Pancreas (tissue), 10 donors: ENCODE data around the gene IFI27L1. TPM values are rescaled to one million over a fixed set of nuclear protein-coding genes. Genes with fewer than 3 reads are reported as not detected.
A peak's percentile ranks its signal among the peaks of the same experiment; 100 is the strongest.

ENCODE experiments used
- ATAC-seq, 4 donors: fragments of 200-7000 bp; cut with Tn5 transposase; one replicate each; pipeline versions ENCODE4 v1.8.0 to v1.9.1; 2020; ENCODE audit warnings: mild to moderate bottlenecking in 4 of 4, moderate library complexity in 4 of 4
- DNase-seq, 6 donors: peaks; one replicate each; pipeline ENCODE4 v3.0.0-alpha.2; 2020
- FAIRE-seq: peaks from 2 replicates; lab custom pipeline; 2012; peaks lifted over from hg19 to GRCh38; lab: Jason Lieb, UNC
- H3K27ac ChIP-seq, 4 donors: fragments of 200-600 bp; sonication (generic); 1 replicate in 3 of 4; 2 replicates in 1 of 4; pipeline versions ENCODE4 v1.5.0 to v1.8.0; 2020
- H3K27me3 ChIP-seq, 4 donors: fragments of 200-600 bp; one replicate each; pipeline ENCODE4 v1.8.0; 2021
- H3K36me3 ChIP-seq, 3 donors: fragments of 200-600 bp; sonication (generic) in 1 of 3; one replicate each; pipeline versions ENCODE4 v1.5.0 to v1.8.0; 2020 to 2021
- H3K4me1 ChIP-seq, 3 donors: fragments of 200-600 bp; one replicate each; pipeline ENCODE4 v1.8.0; 2021
- H3K4me3 ChIP-seq, 4 donors: fragments of 200-600 bp; sonication (generic) in 2 of 4; one replicate each; pipeline versions ENCODE4 v1.5.0 to v1.8.0; 2020 to 2021
- H3K9me3 ChIP-seq, 4 donors: fragments of 200-600 bp; one replicate each; pipeline ENCODE4 v1.8.0; 2021
- WGBS, 2 donors: extraction: QIAGEN DNeasy Blood & Tissue Kit; methylation state at CpG; one replicate each; pipeline ENCODE4 v1.1.7; 2013; 5-methylcytosine and 5-hydroxymethylcytosine counted together
- intact Hi-C, 3 donors: fragments of 100-400 bp; cut with DNase I; formaldehyde crosslinking; loops; one replicate each; pipeline versions ENCODE4 v1.11.1 to v1.14.2; 2022
- polyA plus RNA-seq, 2 donors: library from polyadenylated mRNA; stranded (reverse); fragments of 200-250 nt; gene quantifications; one replicate each; pipeline ENCODE4 v1.2.3, GENCODE V29; 2013
- total RNA-seq, 6 donors: library from RNA; stranded (reverse); fragmentation: NEBNext Ultra II Directional in 4 of 6; extraction: Animal tissue kit (Norgen Biotek cat#: 25700) in 4 of 6; gene quantifications; one replicate each; pipeline versions ENCODE4 v1.2.1 to v1.2.4, GENCODE V29; 2021 to 2023
- TF ChIP-seq, protein P1 (sequence below), 4 donors: fragments of 200-600 bp; sonication (generic) in 3 of 4; IDR thresholded peaks; one replicate each; pipeline versions ENCODE4 v1.5.0 to v1.8.0; 2021; ENCODE audit warnings: antibody characterized with exemption in 4 of 4
- donor health status: healthy with polysubstance abuse.
- donor health status: DM: no; HTN: no; CAD: no; lungs with moderate emphysema.
- donor health status: DM: no; HTN: no; CAD: no.
- donor health status: control.
- donor health status: control.
- donor health status: Bipolar disorder and iron deficiency.
- donor health status: DM: yes; HTN: yes; CAD: no.
- donor health status: DM: no; HTN: no; CAD: no.
- donor health status: DM: no; HTN: no; CAD: no.
- donor health status: DM: yes; HTN: yes; CAD: no.

The IFI27L1 gene
- total and polyA plus RNA-seq, 8 donors, result 3.8 to 14.3 (median 7.7) TPM

DNA sequence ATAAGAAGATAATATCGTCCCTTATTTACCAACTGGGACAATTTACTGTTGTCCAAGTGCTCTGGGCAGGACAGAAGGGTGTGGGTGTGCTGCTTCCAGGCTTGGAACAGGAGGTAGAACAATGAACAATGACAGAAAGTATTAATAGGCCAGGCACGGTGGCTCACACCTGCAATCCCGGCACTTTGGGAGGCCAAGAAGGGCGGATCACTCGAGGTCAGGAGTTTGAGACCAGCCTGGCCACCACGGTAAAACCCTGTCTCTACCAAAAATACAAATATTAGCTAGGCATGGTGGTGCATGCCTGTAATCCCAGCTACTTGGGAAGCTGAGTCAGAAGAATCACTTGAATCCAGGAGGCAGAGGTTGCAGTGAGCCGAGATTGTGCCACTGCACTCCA is 32.0 kb downstream of the IFI27L1 start:
- no peak overlapping the region for H3K4me3 ChIP-seq
- FAIRE-seq (no peak), ATAC-seq (no peak)

DNA sequence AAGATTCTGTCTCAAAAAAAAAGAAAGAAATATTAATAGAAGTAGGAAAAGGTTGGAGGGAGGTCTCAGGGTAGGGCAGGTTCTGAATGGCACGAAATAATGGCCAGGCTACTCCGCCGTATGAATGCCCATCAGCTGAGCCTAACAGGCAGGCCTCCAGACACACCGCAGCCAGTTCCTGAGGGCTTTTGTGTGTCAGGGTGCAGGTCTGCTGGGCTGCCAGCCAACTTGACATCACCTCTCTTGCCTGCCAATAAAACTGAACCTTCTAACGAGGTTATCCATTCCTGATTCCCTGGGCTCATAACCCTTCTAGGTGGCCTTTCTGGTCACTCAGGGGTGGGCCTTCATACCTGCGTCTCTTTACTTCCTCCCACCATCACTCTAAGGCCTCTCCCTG is 32.4 kb downstream of the IFI27L1 start:
- Histone ChIP-seq H3K4me1 (no peaks in the 10 kb centered on the region), H3K27me3 (no peaks in the 10 kb centered on the region), H3K9me3 (no peaks in the 10 kb centered on the region), H3K4me3 (no peak overlapping the region), H3K36me3 (no peaks in the 10 kb centered on the region), H3K27ac (no peak overlapping the region)
- FAIRE-seq (no peak), ATAC-seq (peak in 3 of 4 donors; percentile 34 to 67 (median 61)), DNase-seq (peak in 3 of 6 donors; percentile 15 to 49 (median 36))
- TF ChIP-seq, protein P1, sequence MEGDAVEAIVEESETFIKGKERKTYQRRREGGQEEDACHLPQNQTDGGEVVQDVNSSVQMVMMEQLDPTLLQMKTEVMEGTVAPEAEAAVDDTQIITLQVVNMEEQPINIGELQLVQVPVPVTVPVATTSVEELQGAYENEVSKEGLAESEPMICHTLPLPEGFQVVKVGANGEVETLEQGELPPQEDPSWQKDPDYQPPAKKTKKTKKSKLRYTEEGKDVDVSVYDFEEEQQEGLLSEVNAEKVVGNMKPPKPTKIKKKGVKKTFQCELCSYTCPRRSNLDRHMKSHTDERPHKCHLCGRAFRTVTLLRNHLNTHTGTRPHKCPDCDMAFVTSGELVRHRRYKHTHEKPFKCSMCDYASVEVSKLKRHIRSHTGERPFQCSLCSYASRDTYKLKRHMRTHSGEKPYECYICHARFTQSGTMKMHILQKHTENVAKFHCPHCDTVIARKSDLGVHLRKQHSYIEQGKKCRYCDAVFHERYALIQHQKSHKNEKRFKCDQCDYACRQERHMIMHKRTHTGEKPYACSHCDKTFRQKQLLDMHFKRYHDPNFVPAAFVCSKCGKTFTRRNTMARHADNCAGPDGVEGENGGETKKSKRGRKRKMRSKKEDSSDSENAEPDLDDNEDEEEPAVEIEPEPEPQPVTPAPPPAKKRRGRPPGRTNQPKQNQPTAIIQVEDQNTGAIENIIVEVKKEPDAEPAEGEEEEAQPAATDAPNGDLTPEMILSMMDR (IDR thresholded peaks at IDR 0.05), result no peak
- intact Hi-C loops, result no loop called here
- 41 to 50% methylated on average over 6 of the region's 6 CpGs for WGBS, 2 donors

More for the DNA sequence above, 32.0 kb downstream of the IFI27L1 start:
- TF ChIP-seq, protein P1 (IDR thresholded peaks at IDR 0.05), result no peak
- Histone ChIP-seq H3K9me3 (no peaks in the 10 kb centered on the region), H3K4me1 (no peaks in the 10 kb centered on the region), H3K36me3 (no peaks in the 10 kb centered on the region), H3K27me3 (no peaks in the 10 kb centered on the region), H3K27ac (no peak overlapping the region)
- intact Hi-C loops, result no loop called here
- WGBS, 2 donors, result 80 to 81% methylated on average over 7 of the region's 7 CpGs
- no peak for DNase-seq

DNA sequence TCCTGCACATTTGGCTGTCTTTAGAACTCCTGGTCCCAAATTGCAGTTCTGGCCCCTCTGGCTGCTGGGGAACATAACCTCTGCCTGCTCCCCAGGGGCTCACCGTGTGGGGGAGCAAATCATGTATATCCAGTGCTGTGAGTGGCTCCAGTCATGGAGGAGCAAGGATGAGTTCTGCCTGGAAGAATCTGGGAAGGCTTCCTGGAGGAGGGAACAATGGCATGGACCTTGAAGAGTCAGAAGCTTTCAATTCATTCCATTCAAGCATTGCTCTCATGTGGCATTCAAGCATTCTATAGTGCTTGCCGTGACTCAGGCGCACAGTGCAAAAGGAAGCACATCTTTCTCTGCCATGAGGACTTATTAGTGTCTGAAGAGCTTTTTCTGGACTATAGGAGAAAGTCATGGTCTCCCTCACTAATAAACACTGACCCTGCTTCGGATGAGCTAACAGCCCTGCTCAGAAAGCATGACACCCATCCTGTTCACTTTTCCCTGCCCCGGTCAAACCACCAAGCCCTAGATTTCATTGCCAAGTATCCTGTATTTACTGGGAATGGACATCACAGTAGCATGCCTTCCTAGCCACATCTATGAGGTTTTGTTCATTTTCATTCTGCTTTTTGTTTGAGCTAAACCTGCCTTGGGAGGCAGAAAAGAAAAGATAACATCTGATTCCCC is 32.9 kb downstream of the IFI27L1 start:
- ATAC-seq, result no peak
- Histone ChIP-seq H3K9me3 (no peaks in the 10 kb centered on the region), H3K27me3 (no peaks in the 10 kb centered on the region), H3K27ac (no peak overlapping the region), H3K4me1 (no peaks in the 10 kb centered on the region), H3K4me3 (no peak overlapping the region), H3K36me3 (no peaks in the 10 kb centered on the region)
- TF ChIP-seq, protein P1 (IDR thresholded peaks at IDR 0.05), result no peak
- 75 to 81% methylated on average over 5 of the region's 5 CpGs for WGBS, 2 donors
- peak in 1 of 6 donors; percentile 1 for DNase-seq
- no peak for FAIRE-seq
- intact Hi-C loops, result no loop called here

DNA sequence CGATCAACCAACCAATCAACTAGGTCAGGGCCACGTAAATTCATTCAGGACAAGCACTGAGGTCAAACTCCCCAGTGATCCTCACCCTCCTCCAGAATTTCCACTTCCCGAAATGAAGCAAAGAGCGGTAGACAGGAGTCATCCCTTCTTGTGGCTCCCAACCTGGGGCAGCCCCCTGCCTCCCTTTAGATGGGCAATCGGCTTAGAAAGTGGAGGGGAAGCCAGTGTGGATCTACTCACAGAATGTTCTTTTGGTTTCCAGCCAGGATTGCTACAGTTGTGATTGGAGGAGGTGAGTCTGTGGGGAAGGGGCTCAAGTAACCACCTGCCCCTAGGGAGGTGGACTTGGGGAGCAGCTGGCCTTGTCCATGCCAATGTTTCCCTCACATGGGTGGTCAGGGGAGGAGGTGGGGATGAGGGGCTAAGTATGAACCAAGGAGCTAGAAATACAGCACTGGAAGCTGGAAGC is 33.5 kb downstream of the IFI27L1 start:
- intact Hi-C loops, result no loop called here
- 81 to 82% methylated on average over 5 of the region's 5 CpGs for WGBS, 2 donors
- no peaks in the 10 kb centered on the region for H3K4me1 ChIP-seq
- no peak overlapping the region for H3K4me3 ChIP-seq
- no peaks in the 10 kb centered on the region for H3K27me3 ChIP-seq
- no peaks in the 10 kb centered on the region for H3K9me3 ChIP-seq
- H3K36me3 ChIP-seq, result no peaks in the 10 kb centered on the region
- H3K27ac ChIP-seq, result no peak overlapping the region
- FAIRE-seq (no peak), ATAC-seq (no peak), DNase-seq (peak in 1 of 6 donors; percentile 26)
- TF ChIP-seq, protein P1 (IDR thresholded peaks at IDR 0.05), result no peak

DNA sequence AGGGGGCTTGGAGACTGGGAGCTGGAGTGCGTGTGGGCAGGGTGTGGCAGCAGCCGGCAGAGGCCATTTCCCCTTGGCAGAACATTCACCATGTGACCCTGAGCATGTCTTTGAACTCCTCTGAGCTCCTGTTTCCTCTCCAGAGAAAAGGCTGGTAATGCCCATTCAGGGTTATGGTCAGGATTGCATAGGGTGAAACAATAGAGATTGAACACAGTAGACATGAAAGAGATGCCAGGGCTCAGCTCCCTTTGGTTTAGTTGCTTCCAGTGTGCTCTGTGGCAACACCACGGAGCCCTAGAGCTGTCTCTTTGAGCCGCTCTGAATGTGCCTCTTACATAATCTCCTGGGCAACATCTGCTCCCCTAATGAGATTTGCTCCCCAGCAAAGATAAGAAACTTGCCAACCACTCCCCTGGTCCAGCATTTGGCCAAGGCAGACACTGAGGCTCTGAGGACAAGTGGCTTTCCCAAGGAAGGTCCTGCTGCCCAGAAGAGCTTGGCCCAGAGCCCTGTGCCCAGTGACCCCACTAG is 34.0 kb downstream of the IFI27L1 start:
- 14 to 15% methylated on average over 4 of the region's 4 CpGs for WGBS, 2 donors
- H3K4me3 ChIP-seq, result no peak overlapping the region
- intact Hi-C loops, result no loop called here
- H3K27me3 ChIP-seq, result no peaks in the 10 kb centered on the region
- H3K9me3 ChIP-seq, result no peaks in the 10 kb centered on the region
- no peak for FAIRE-seq
- no peaks in the 10 kb centered on the region for H3K36me3 ChIP-seq
- no peak for DNase-seq
- ATAC-seq, result peak; percentile 35 to 77 (median 65)
- TF ChIP-seq, protein P1 (IDR thresholded peaks at IDR 0.05), result no peak
- H3K27ac ChIP-seq, result no peak overlapping the region
- H3K4me1 ChIP-seq, result no peaks in the 10 kb centered on the region
